GM21737 (cell line): ENCODE data around the gene GALNT10.

Experiments
- ATAC-seq: cut with Tn5 transposase; IDR thresholded peaks from one replicate; pipeline ENCODE4 v1.9.1; 2021; ENCODE audit warnings: mild to moderate bottlenecking, moderate library complexity; ENCODE audit not compliant: unreplicated experiment

Gene GALNT10

GRCh38 chr5:154230526-154230925 is 40.0 kb downstream of the GALNT10 start:
- no peak for ATAC-seq

- ATAC-seq = no peak
Measured at GRCh38 chr5:154234551-154234950, 44.0 kb downstream of the GALNT10 start.

- ATAC-seq = no peak
Measured at GRCh38 chr5:154236011-154236410, 45.5 kb downstream of the GALNT10 start.

- ATAC-seq = no peak
Measured at GRCh38 chr5:154236536-154237375, 46.2 kb downstream of the GALNT10 start.

- no peak for ATAC-seq
Measured at GRCh38 chr5:154237376-154237743, 46.8 kb downstream of the GALNT10 start.

GRCh38 chr5:154237946-154238345 is 47.4 kb downstream of the GALNT10 start:
- no peak for ATAC-seq

- ATAC-seq = peak; percentile 66
Measured at GRCh38 chr5:154238776-154239481, 48.4 kb downstream of the GALNT10 start.

- ATAC-seq = no peak
Measured at GRCh38 chr5:154240595-154240994, 50.1 kb downstream of the GALNT10 start.

GRCh38 chr5:154241021-154241420 is 50.5 kb downstream of the GALNT10 start:
- ATAC-seq = no peak

GRCh38 chr5:154242442-154242841 is 51.9 kb downstream of the GALNT10 start:
- no peak for ATAC-seq

- peak; percentile 45 for ATAC-seq
Measured at GRCh38 chr5:154242964-154243376, 52.4 kb downstream of the GALNT10 start.

- ATAC-seq = no peak
Measured at GRCh38 chr5:154243736-154244135, 53.2 kb downstream of the GALNT10 start.

GRCh38 chr5:154244476-154244875 is 53.9 kb downstream of the GALNT10 start:
- no peak for ATAC-seq

- no peak for ATAC-seq
Measured at GRCh38 chr5:154248691-154249090, 58.2 kb downstream of the GALNT10 start.

- no peak for ATAC-seq
Measured at GRCh38 chr5:154249826-154250225, 59.3 kb downstream of the GALNT10 start.

GRCh38 chr5:154251529-154251928 is 61.0 kb downstream of the GALNT10 start:
- ATAC-seq = no peak

GRCh38 chr5:154253807-154254206 is 63.3 kb downstream of the GALNT10 start:
- no peak for ATAC-seq

- no peak for ATAC-seq
Measured at GRCh38 chr5:154254896-154255295, 64.4 kb downstream of the GALNT10 start.

- ATAC-seq = no peak
Measured at GRCh38 chr5:154257046-154257445, 66.5 kb downstream of the GALNT10 start.

- no peak for ATAC-seq
Measured at GRCh38 chr5:154258531-154259217, 68.1 kb downstream of the GALNT10 start.

GRCh38 chr5:154260224-154260927 is 69.8 kb downstream of the GALNT10 start:
- ATAC-seq = no peak
